GM18951 (cell line): ENCODE data around the gene SHISA6.
"Not testable (repeated sequence)": the region's sequence is repeated elsewhere in the genome, so short reads cannot be mapped to it uniquely, and the experiment has no call there.

Experiments used
- POLR2A ChIP-seq: IDR thresholded peaks from 4 replicates; pipeline ENCODE4 v1.6.1; 2011; ENCODE audit warnings: mild to moderate bottlenecking; ENCODE audit not compliant: insufficient read length, insufficient read depth; ENCODE audit errors: extremely low read depth
- in situ Hi-C: fragments of 300-500 bp; cut with MboI; formaldehyde crosslinking; loops from one replicate; pipeline ENCODE4 v1.12.0; 2022; ENCODE audit warnings: low sequenced_read_pairs, mixed read lengths, inconsistent platforms; ENCODE audit not compliant: unreplicated experiment

SHISA6 gene

DNA sequence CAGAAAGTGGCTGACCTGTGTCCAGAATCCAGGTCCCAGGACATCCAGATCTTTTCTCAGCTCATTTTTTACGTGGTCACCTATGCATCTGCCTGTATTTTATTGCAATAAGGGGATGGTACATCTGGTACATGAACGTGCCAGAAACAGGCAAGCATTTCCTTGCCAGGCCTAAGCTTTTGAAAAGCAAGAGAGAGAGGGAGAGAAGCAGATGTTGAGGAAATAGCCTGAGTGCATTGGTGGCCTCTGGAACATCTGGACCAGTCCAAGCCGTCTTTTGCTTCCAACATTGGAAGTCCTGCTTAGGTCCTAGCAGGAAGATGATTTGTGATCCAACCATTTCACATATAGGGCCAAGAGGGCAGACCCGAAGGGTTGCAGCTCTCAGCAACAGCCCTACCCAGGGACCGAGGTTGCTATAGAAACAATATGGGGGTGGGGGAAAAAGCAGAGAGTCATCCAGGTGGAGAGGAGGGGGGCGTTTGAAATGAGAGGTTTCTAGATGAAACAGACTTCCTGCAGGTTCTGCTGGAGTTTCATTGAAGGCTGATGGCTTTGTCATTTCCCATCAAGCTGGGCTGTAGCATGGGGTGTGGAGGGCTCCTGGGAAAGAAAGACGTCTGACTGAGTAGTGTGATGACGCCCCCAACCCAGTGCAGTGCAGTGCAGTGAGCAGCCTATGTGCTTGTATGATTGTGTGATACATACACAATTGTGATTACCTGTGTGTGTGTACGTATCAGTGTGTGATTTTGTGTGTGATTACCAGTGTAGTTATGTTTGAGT is 61.6 kb downstream of the SHISA6 start:
- no peak for TF ChIP-seq POLR2A
- in situ Hi-C loops, result no loop called here

DNA sequence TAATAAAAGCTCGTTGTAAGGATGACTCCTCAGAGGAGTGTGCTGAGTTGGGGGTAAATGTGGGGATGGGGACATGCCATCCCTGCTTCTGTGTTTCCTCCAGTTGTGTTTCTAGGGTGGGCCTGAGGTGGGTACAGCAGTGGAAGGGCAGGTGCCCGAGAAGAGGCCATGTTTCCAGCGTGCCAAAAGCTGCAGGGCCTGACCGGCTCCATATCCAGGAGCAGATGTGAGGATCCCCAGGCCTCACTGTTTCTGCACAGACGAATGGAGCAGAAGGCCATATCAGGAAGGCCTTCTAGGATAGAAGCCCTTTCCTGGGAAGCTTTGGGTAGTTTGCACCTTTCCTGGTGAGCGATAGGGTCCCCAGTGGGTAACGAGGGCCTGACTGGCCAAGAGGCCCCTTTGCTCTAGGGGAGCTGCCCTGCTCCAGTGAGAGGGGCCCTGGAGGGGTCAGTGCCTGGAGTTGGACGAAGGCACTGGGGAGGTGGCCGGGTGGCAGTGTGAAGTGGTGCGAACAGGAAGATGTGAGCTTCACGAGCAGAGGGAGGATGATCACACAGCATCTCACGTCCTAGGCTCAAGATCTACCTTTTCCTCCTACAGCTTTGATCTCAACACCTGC is 62.9 kb downstream of the SHISA6 start:
- in situ Hi-C loops, result no loop called here
- no peak for TF ChIP-seq POLR2A

DNA sequence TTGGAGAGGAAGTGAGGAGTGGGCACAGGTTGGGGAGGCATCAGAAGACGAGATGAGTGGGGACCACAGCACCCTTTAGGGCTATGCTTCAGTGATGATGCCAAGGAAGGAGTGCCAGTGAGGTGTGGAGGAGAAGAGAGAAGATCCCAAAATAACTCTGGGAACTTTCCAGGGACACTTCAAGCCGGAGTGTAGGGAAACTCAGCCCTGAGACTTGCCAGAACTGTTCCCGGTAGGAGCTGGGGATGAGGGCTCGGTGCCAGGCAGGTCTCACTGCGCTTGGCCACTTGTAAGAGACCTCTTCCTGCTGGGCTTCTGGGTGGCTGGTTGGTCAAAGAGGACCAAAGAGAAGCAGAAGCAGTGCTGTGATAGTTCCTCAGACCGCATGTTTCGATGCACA is 63.6 kb downstream of the SHISA6 start:
- in situ Hi-C loops, result no loop called here
- no peak for TF ChIP-seq POLR2A

DNA sequence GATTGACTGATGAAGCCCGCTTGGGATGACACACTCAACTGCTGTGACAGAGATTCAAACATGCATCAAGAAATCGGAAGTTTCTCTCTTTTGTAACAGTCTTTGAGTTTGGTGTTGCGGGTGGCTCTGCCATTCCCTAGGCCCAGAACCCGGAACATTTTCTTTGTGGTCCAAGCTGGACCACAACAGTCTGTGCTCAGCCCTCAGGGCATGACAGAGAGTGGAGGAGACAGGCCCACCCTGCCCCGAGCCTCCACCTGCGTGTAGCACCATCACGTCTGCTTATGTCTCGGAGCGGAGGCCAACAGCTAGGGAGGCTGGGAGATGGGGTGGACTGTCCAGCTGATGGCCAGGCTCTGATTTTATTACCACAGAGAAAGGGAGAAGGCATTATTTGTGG is 64.5 kb downstream of the SHISA6 start:
- TF ChIP-seq POLR2A, result no peak
- in situ Hi-C loops, result no loop called here

DNA sequence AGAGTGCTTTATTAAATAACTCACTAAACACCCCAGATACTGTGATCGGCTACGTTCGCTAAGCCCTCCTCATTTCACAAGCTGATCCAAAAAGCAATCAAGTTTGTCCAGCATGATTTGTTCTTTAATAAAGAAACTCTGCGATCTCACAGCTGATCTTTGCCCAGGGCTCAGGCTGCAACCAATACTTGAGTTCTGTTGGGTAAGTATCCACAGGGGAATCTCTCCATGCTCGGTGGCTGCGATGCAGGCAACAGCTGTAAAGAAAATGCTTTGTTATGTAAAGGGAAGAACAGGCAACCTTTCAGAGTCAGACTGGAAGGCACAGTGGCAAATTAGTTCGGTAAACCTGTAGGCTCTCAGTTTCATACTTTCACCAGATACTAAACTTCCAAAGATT is 67.5 kb downstream of the SHISA6 start:
- TF ChIP-seq POLR2A, result no peak
- in situ Hi-C loops, result no loop called here

DNA sequence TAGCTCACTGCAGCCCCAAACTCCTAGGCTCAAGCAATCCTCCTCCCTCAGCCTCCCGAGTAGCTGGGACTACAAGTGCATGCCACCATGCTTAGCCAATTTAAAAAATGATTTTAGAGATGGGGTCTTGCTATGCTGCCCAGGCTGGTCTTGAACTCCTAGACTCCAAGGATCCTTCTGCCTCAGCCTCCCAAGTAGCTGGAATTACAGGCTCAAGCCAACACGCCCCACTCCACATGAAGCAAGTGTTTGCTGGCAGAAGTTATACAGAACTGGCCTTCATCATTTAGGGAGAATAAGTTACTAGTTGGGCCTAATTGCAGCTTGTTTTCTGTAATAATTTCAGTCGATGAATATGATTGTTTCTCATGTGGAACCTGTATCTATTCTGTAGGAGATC is 68.0 kb downstream of the SHISA6 start:
- in situ Hi-C loops, result no loop called here
- no peak for TF ChIP-seq POLR2A

DNA sequence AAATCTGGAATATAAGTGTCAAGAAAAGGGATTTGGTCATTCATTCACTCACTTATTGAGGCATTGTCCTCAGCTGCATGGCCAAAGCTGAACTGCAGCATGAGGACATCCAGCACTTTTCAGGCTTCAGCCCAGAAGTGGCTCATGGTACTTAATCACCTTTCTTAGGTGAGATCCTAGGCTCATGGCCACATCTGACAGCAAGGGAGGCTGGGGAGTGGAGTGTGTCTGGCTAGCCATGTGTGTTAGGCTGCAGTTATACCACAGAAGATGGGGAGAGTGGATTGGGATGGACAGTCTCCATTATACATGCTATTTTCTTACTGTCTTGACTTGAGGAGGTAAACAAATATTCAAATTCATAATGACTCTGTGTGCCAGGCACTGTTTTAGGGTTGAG is 68.8 kb downstream of the SHISA6 start:
- TF ChIP-seq POLR2A, result no peak

DNA sequence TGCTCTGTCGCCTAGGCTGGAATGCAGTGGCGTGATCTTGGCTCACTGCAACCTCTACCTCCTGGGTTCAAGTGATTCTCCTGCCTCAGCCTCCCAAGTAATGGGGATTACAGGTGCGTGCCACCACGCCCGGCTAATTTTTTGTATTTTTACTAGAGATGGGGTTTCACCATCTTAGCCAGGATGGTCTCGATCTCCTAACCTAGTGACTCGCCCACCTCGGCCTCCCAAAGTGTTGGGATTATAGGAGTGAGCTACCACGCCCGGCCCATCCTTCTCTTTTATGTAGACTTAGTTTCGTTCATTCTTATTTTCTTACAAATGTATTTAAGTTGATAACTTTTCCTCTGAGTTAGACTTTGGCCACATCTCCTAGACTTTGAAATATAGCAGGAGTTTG is 75.4 kb downstream of the SHISA6 start:
- in situ Hi-C loops, result not testable (repeated sequence)

More for the DNA sequence above, 68.8 kb downstream of the SHISA6 start:
- in situ Hi-C loops, result no loop called here

DNA sequence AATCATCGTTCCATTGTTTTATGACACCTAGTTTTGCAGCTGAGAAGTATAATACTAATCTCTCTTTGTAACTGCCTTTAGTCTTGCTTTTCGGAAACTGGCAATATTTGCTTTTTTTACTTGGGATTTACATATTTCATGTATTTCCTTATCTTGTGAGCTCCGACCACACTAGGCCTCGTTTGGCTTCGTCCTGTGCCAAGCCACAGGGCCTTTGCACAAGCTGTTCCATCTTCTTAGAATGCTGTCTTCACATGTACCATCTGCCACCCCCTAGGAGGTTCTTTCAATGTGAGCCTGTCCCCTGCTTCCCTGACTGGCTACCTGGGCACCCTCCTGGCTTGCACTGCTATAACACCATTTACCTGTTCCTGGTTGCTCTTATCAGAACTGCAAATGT is 77.2 kb downstream of the SHISA6 start:
- TF ChIP-seq POLR2A, result no peak
- in situ Hi-C loops, result no loop called here

DNA sequence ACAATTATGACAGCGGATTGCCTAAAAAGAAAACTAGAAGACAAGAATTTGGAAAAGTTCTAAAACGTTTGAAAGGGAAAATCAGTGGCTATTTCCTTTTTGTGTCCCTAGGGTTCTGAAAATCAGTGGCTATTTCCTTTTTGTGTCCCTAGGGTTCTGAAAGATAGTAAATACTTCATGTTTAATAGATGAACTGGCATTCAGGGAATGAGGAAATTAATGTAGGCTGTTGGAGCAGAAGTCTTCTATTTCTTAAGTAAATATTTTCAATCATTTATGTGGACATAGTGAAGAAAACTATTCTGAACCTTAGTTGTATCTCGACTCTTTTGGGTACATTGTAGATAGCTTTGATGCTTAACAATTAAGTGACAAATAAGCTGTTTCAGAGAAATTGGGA is 78.9 kb downstream of the SHISA6 start:
- in situ Hi-C loops, result no loop called here
- TF ChIP-seq POLR2A, result no peak

DNA sequence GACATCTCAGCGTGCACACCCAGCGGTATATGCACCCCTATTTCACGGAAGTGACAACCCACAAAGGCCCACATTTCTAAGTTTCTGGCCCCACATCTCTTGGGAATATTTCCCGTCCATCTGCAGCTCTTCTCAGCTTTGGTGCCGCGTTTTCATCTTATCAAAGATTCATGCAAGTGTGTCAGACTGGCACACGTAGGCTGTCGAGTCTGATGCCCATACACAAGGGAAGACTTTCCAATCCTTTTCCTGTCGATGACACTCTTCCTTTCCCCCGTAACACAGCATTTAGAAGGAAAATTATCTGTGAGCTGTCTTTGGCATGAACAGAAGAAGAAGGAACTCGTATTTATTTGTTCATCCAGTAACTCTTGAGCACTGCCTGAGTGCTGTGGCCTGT is 83.0 kb downstream of the SHISA6 start:
- in situ Hi-C loops, result no loop called here
- no peak for TF ChIP-seq POLR2A

DNA sequence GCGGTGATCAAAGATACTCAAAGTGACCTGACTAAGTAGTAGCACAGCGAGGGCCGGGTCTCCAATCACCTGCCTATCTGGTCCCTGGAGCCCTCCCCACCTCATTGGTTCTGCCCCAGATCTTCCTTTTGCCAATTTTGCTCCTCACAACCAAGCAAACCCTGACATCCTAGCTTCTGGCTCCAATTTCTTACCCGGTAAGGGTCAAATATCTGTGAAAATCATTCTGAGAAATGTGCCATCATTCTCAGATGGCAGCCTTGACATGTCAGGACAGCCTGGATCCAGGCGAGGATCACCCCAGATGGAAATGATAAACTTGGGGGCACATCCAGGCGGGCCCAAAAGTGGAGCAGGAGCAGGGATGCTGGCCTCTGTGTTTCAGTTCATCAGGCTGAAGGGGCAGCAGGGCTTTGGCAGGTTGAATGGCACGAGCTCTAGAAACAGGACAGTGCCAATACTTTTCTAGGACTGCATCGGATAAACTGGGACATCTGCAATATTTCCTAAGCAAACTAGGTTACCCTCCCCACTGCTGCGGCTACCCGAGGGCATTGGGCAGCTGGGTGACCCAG is 83.9 kb downstream of the SHISA6 start:
- no peak for TF ChIP-seq POLR2A
- in situ Hi-C loops, result no loop called here

DNA sequence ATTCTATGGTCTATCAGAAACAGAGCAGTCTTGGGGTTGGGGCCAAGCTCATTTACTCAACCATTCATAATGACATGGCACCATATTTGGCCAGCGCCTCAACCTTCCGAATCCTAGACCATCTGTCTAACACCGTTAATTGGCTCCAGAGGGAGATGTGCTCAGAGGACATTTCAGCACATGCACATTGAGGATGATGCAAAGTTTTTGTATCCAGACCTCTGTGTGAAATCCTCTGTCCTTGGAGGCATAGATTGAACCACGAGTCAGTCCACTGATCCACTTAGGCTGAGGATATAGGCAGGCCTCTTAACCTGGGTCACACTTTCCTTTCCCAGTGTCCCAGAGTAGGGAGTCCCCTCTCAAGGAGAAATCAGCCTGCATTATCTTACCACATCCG is 85.5 kb downstream of the SHISA6 start:
- no peak for TF ChIP-seq POLR2A
- in situ Hi-C loops, result no loop called here

DNA sequence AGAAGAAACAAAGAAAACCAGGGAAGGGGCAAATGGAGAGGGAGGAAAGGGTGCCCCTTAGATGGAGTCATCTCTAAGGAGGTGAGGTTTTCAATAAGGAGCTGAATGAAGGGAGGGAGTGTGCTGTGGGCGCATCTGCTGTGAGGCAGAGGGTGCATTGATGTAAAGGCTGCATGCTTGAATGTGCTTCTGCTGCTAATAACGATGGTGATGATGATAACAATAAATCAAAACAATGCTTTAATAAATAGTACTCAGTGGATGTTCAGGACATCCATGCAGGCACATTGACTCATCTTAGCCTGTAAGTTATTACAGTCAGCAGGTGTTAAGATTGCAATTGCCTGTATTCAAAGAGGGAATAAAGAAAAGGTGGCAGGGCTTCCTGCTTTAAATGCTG is 87.8 kb downstream of the SHISA6 start:
- no peak for TF ChIP-seq POLR2A
- in situ Hi-C loops, result no loop called here
